GM21723 (cell line): ENCODE measurements around the gene UBTD2.
"Not testable (repeated sequence)": the region's sequence is repeated elsewhere in the genome, so short reads cannot be mapped to it uniquely, and the experiment has no call there.

Experiments
- ATAC-seq: cut with Tn5 transposase; IDR thresholded peaks from one replicate; pipeline ENCODE4 v1.9.1; 2021; ENCODE audit warnings: mild to moderate bottlenecking, moderate library complexity; ENCODE audit not compliant: unreplicated experiment

The UBTD2 gene

GRCh38 chr5:172252501-172252900, 31.1 kb downstream of the UBTD2 start:
- ATAC-seq = no peak

DNA sequence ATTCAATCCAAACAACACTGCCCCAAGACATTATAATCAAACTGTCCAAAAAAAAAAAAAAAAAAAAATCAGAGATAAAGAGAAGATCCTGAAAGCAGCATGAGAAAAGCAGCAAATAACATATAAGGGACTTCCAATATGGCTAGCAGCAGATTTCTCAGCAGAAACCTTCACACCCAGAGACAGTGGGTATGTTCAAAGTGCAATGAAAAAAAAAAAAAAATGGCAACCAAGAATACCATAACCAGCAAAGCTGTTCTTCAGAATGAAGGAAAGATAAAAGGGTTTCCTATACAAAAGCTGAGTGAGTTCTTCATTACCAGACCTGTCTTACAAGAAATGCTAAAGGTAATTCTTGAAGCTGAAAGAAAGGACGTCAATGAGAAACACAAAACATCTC, 32.1 kb downstream of the UBTD2 start:
- no peak for ATAC-seq

- no peak for ATAC-seq
Observed at GRCh38 chr5:172248637-172249036, 34.9 kb downstream of the UBTD2 start.

GRCh38 chr5:172245703-172246125, 37.9 kb downstream of the UBTD2 start:
- ATAC-seq = no peak

DNA sequence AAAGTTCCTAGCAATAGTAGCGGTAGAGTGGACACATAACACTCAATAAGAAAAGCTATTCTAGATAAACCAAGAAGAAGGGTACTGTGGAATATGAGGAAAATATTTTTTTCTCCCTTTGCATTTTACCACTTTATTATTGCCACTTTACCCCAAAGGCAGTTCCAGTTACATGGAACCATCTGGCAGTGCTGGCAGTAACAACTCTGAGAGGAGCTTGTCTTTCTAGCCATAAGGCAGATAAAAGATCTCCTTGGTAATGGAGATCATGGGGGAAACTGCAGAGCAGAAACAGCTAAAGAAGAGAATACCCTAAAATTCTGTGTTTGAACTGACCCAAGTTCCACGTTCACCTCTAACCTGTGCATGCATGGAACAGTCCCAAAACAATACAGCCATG, 38.5 kb downstream of the UBTD2 start:
- no peak for ATAC-seq

- ATAC-seq = no peak
Observed at GRCh38 chr5:172243302-172243701, 40.3 kb downstream of the UBTD2 start.

DNA sequence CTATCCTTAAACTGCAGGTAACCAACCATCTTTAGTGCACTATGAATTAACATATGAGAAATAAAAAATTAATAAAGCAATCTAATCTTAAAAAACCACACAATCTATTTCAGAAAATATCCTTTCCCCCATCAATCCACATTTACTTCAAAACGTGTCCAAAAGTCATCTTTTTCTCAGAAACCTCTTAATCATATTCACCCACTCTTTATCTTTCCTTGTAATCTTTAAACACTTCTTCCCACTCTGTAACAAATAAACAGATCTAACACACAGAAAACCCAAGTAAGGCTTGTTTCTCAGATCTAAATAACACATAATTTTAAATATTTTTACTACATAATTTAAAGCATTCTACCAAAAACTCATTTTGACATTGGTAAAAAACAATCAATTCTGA, 45.2 kb downstream of the UBTD2 start:
- no peak for ATAC-seq

DNA sequence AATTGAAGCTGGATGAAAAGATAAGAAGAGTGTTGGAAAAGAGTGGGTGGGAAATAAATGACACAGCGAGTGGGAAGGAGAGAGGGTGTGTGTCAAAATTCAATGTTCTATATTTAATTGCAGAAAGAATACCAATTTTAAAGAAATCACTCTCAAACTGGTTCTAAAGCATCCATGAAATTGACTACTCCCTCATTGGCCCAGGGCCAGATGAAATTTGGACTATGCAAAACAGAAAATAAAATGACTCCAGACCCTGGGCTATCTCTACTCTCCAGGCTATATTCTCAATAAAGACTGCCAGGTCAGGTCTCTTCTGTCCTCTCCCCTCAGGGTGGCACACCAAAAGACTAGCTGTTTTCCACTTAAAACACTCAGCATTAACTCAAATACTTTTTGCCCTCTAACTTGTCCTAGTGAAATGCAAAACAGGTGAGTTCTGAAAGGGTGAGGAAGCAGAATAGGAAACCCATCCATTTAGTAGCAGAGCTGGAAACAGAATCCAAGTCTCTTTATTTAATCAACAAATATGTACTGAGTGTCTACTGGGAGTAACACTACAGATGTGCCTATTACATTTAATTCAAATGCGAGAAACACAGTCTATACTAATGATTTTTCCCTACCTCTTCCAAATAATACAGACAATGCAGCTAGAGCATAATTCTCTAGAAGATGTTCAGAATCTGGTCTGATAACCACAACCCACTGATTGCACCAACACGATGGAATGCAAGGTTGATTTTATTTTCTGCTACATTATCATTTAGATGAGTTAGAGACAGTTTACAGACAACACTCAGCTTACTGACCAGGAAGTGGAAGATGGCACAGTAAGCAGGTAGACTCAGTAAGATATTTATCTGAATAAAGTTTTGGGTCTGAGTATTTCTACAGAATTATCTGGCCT, 47.5 kb downstream of the UBTD2 start:
- ATAC-seq = no peak

- ATAC-seq = peak; percentile 64
Observed at GRCh38 chr5:172235132-172235780, 48.3 kb downstream of the UBTD2 start.

DNA sequence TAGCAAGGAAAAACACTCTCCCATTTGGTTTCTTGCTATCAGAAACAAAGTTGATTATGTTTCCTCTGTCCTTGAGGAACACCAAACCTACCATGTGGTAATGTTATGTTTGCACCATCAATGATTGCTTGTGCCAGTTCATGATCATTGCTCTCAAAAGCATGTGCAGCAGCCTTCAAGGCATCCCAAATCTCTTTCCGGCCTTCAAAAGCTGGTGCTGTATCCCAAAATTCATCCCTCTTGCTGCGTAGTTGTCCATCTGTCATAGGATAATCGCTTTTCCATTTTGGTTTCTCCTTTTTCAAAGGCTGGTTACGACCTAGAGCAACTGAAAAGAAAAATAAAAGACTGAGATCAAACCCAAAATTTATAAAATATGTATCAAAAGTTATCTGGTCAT, 49.5 kb downstream of the UBTD2 start:
- no peak for ATAC-seq

- ATAC-seq = no peak
Observed at GRCh38 chr5:172229904-172230303, 53.7 kb downstream of the UBTD2 start.

- no peak for ATAC-seq
Observed at GRCh38 chr5:172224996-172225395, 58.6 kb downstream of the UBTD2 start.

- ATAC-seq = peak; percentile 80
Observed at GRCh38 chr5:172223901-172224873, 59.4 kb downstream of the UBTD2 start.

GRCh38 chr5:172219296-172219695, 64.3 kb downstream of the UBTD2 start:
- no peak for ATAC-seq

GRCh38 chr5:172216345-172216744, 67.2 kb downstream of the UBTD2 start:
- no peak for ATAC-seq

- no peak for ATAC-seq
Observed at GRCh38 chr5:172213126-172213525, 70.4 kb downstream of the UBTD2 start.

GRCh38 chr5:172211676-172212075, 71.9 kb downstream of the UBTD2 start:
- no peak for ATAC-seq

DNA sequence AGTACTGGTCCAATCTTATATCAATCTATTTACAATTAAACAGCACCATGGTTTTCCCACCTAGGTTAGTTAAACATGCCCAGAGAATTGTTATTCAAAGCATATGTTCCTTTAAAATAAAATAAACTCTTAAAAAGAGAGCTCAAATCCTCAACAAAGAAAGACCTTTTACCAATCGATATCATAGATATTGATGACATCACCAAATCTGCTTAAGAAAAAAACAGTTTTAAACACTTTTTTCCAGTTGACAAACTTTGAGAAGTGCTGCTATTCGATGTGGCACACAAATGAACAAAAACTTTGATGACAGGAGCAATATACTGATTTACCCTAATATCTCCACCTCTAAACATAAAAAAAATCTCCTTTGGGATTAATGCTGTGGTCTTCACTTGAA, 73.8 kb downstream of the UBTD2 start:
- no peak for ATAC-seq

DNA sequence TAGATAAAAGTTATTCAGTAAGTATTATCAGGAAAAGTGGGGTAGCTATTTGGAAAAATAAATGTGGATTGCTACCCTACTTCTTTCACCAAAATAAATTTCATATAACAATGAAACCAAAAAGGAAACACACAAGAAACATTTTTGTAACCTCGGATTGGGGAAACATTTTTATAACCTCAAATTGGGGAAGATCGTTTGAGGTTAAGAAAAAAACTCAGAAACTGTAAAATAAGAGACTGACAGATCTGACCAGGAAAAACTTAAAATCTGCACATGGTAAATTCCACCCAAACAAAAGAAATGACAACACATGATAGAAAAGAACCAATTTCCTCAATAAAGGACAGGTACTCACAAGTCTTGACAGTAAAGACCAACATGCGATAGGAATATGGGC, 76.1 kb downstream of the UBTD2 start:
- no peak for ATAC-seq

DNA sequence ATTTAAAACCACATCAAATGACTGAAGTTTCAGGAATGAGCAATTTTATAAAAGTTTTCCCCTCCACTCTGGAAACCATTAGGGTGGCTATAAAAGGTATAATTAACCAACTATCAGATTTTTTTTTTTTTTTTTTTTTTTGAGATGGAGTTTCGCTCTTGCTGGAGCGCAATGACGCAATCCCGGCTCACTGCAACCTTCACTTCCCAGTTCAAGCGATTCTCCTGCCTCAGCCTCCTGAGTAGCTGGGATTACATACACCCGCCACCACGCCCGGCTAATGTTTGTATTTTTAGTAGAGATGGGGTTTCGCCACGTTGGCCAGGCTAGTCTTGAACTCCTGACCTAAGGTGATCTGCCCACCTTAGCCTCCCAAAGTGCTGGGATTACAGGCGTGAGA, 77.6 kb downstream of the UBTD2 start:
- ATAC-seq = not testable (repeated sequence)

DNA sequence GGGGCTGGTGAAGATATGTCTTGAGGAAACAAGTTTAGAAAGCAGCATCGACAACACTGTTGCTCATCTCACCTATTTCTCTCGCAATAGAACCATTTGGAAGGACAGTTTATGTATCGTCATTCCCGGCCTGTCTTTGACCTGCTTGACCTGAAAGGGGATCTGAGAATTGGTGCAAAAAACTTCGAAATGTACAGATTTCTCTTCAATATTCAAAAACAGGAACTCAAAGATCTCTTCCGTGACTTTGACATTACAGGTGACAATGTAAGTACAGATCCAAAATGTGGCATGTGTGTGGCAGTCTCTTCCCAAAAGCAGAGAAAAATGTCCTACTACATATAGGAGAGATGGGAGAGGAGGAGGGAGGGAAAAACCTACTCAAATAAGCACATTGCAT, 83.1 kb downstream of the UBTD2 start:
- ATAC-seq = no peak
